Osteoblast (primary cell): Measurements from ENCODE around the gene RAB11B. TPM values are rescaled to one million over a fixed set of nuclear protein-coding genes. Genes with fewer than 3 reads are reported as not detected.

Source experiments
- DNase-seq: peaks from one replicate; pipeline ENCODE4 v3.0.0; 2011; ENCODE audit warnings: low spot score, mixed read lengths; ENCODE audit not compliant: insufficient read length; ENCODE audit errors: missing footprints
- H2AFZ ChIP-seq: 2 replicates; pipeline ENCODE4 v1.6.0; 2011; ENCODE audit warnings: mild to moderate bottlenecking, low read length
- H3K27ac ChIP-seq: 2 replicates; pipeline ENCODE4 v1.5.1; 2011; ENCODE audit warnings: mild to moderate bottlenecking, low read depth, low read length, moderate library complexity
- H3K27me3 ChIP-seq: 2 replicates; pipeline ENCODE4 v1.6.0; 2012; ENCODE audit warnings: mild to moderate bottlenecking, control low read depth, inconsistent platforms, low read length, moderate library complexity; ENCODE audit not compliant: insufficient read depth
- H3K36me3 ChIP-seq: 2 replicates; pipeline ENCODE4 v1.5.1; 2011; ENCODE audit warnings: mild to moderate bottlenecking, low read length, control low read depth, moderate library complexity; ENCODE audit not compliant: insufficient read depth
- H3K4me1 ChIP-seq: 2 replicates; pipeline ENCODE4 v1.5.1; 2011; ENCODE audit warnings: mild to moderate bottlenecking, low read length, control low read depth, moderate library complexity; ENCODE audit not compliant: insufficient read depth
- H3K4me2 ChIP-seq: 2 replicates; pipeline ENCODE4 v1.6.0; 2011; ENCODE audit warnings: mild to moderate bottlenecking, low read length; ENCODE audit not compliant: insufficient read depth
- H3K4me3 ChIP-seq: fragments of 200-600 bp; sonication (generic); 3 replicates; pipeline ENCODE4 v1.5.1; 2012; ENCODE audit warnings: mild to moderate bottlenecking, low read length, inconsistent platforms; ENCODE audit not compliant: insufficient read depth
- H3K79me2 ChIP-seq: 2 replicates; pipeline ENCODE4 v1.6.0; 2012; ENCODE audit warnings: mild to moderate bottlenecking, low read length, control low read depth, inconsistent platforms; ENCODE audit not compliant: insufficient read depth
- H3K9me3 ChIP-seq: 2 replicates; pipeline ENCODE4 v1.5.1; 2011; ENCODE audit warnings: low read depth, low read length, control low read depth
- H4K20me1 ChIP-seq: 2 replicates; pipeline ENCODE4 v1.6.0; 2012; ENCODE audit warnings: mild to moderate bottlenecking, low read length, control low read depth; ENCODE audit not compliant: insufficient read depth
- CTCF ChIP-seq: IDR thresholded peaks from 2 replicates; pipeline ENCODE4 v1.5.1; 2011; ENCODE audit warnings: mild to moderate bottlenecking, low read depth, low read length, moderate library complexity; ENCODE audit errors: extremely low read depth
- total RNA-seq: library from RNA; depleted of rRNA; stranded (reverse); fragments of >200 nt; gene quantifications from 2 replicates; pipeline ENCODE4 v1.2.3, GENCODE V29; 2012

The RAB11B gene
- total RNA-seq, 1 donor: 24.2 TPM

- peaks cover 9% of the 10 kb centered on the region for H3K4me1 ChIP-seq
- no peak overlapping the region for H3K4me2 ChIP-seq
- H3K4me3 ChIP-seq: no peak overlapping the region
- peak; percentile 59 for DNase-seq
- H3K27me3 ChIP-seq: no peaks in the 10 kb centered on the region
- peaks cover 67% of the 10 kb centered on the region for H4K20me1 ChIP-seq
- H2AFZ ChIP-seq: no peak overlapping the region
- H3K36me3 ChIP-seq: peaks cover 2% of the 10 kb centered on the region
- no peak overlapping the region for H3K27ac ChIP-seq
- peaks cover 65% of the 10 kb centered on the region for H3K79me2 ChIP-seq
- TF ChIP-seq CTCF: no peak
- H3K9me3 ChIP-seq: no peaks in the 10 kb centered on the region
Observed at GRCh38 chr19:8397746-8398310, 7.7 kb downstream of the RAB11B start.

- no peak overlapping the region for H3K4me2 ChIP-seq
- no peak overlapping the region for H2AFZ ChIP-seq
Observed at GRCh38 chr19:8398311-8398771, 8.2 kb downstream of the RAB11B start.

GRCh38 chr19:8399681-8400188 lies 9.6 kb downstream of the RAB11B start:
- no peaks in the 10 kb centered on the region for H3K9me3 ChIP-seq
- TF ChIP-seq CTCF: no peak
- peaks cover 5% of the 10 kb centered on the region for H3K36me3 ChIP-seq
- H3K4me2 ChIP-seq: no peak overlapping the region
- H2AFZ ChIP-seq: no peak overlapping the region
- H3K4me1 ChIP-seq: peaks cover 9% of the 10 kb centered on the region
- no peak overlapping the region for H3K27ac ChIP-seq
- peaks cover 48% of the 10 kb centered on the region for H4K20me1 ChIP-seq
- no peaks in the 10 kb centered on the region for H3K27me3 ChIP-seq
- H3K4me3 ChIP-seq: no peak overlapping the region
- peaks cover 47% of the 10 kb centered on the region for H3K79me2 ChIP-seq
- DNase-seq: peak; percentile 27

More at GRCh38 chr19:8398311-8398771, 8.2 kb downstream of the RAB11B start:
- H3K79me2 ChIP-seq: peaks cover 60% of the 10 kb centered on the region
- no peak for TF ChIP-seq CTCF
- H3K9me3 ChIP-seq: no peaks in the 10 kb centered on the region
- DNase-seq: peak; percentile 58
- no peak overlapping the region for H3K4me3 ChIP-seq
- H3K27ac ChIP-seq: no peak overlapping the region
- H3K27me3 ChIP-seq: no peaks in the 10 kb centered on the region
- peaks cover 61% of the 10 kb centered on the region for H4K20me1 ChIP-seq
- H3K4me1 ChIP-seq: peaks cover 9% of the 10 kb centered on the region
- H3K36me3 ChIP-seq: peaks cover 5% of the 10 kb centered on the region

- no peaks in the 10 kb centered on the region for H3K27me3 ChIP-seq
- H3K4me3 ChIP-seq: no peak overlapping the region
- H3K4me1 ChIP-seq: peaks cover 6% of the 10 kb centered on the region
- DNase-seq: peak; percentile 62
- H2AFZ ChIP-seq: no peak overlapping the region
- no peak overlapping the region for H3K27ac ChIP-seq
- no peaks in the 10 kb centered on the region for H3K9me3 ChIP-seq
- peaks cover 28% of the 10 kb centered on the region for H4K20me1 ChIP-seq
- no peak for TF ChIP-seq CTCF
- peaks cover 7% of the 10 kb centered on the region for H3K36me3 ChIP-seq
- no peak overlapping the region for H3K4me2 ChIP-seq
- H3K79me2 ChIP-seq: peaks cover 28% of the 10 kb centered on the region
Observed at GRCh38 chr19:8401981-8402411, 11.8 kb downstream of the RAB11B start.
